ENCODE data around the gene MTFR1L.

The MTFR1L gene

DNA sequence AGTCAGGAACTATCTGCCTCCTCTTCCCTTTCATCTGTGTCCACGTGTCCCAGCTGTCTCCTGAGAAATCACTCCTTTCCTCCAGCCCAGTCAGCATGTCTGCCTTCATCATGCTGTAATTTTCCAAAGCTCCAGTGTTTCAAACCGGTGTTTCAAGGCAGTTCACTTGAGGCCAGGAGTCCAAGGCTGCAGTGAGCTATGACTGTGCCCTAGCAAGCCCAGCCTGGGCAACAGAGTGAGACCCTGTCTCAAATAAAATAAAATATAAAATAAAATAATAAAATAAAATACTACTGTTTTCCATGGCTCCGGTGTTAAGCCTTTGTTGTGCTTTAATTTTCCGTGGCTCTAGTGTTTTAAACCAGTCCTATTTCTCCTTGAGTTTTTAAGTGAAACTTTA, 27.6 kb upstream of the MTFR1L start:
- DNase-seq: no peak

DNA sequence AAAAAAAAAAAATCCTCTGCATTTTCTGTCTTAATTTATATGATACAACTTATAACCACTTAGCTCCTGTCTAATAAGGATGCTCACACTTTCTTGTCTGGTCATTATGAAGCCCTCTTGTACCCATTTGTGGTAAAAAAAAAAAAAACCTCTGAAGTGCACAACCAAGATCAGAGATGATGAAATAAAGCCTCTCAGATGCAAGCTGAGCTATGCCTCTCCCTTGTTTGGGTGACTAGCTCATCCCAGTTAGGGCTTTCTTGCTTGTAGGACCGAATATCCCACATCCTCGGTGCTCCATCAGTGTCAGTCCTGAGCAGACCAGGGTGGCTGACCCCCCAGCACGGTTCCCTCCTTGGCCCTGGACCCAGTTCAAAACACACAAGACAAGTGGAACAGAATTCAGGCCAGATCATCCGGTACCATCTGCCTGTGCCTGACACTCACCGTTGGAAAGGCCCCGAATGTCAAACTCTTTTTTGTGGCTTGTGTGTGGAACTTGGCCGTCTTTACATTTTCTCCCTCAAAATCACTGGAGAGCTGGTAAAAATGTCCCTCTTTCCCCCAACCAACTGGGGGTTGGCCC, 26.1 kb upstream of the MTFR1L start:
- DNase-seq: no peak

DNA sequence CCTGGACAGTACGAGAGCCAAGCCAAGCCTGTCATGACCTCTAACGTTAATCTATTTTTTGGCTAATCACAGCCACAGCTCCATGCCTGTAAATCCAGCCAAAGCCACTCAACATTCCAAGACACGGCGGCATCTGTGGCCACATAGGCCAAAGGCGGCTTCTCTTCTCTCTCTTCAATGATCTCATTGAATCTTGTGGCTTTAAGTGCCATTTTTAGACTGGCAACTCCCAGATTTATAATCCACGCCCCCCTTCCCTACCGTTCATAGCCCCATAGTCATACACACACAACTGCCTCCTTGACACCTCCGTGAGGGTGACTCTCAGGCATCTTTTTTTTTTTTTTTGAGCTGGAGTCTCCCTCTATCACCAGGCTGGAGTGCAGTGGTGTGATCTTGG, 25.4 kb upstream of the MTFR1L start:
- DNase-seq: no peak

DNA sequence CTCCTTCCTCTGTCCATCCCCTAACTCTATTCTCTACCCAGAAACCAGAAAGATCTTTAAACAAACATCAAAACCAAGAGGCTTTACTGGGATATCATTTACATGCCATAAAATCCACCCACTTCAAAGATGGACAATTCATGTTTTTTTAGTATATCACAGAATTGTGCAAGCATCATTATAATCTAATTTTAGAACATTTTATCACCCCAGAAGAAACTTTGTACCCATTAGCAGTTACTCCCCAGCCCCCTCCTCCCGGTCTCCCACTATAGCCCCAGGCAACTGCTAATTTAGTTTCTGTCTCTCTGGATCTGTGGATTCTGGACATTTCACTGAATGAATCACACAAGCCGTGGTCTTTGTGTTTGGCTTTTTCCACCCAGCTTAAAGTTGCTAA, 24.5 kb upstream of the MTFR1L start:
- DNase-seq: no peak

DNA sequence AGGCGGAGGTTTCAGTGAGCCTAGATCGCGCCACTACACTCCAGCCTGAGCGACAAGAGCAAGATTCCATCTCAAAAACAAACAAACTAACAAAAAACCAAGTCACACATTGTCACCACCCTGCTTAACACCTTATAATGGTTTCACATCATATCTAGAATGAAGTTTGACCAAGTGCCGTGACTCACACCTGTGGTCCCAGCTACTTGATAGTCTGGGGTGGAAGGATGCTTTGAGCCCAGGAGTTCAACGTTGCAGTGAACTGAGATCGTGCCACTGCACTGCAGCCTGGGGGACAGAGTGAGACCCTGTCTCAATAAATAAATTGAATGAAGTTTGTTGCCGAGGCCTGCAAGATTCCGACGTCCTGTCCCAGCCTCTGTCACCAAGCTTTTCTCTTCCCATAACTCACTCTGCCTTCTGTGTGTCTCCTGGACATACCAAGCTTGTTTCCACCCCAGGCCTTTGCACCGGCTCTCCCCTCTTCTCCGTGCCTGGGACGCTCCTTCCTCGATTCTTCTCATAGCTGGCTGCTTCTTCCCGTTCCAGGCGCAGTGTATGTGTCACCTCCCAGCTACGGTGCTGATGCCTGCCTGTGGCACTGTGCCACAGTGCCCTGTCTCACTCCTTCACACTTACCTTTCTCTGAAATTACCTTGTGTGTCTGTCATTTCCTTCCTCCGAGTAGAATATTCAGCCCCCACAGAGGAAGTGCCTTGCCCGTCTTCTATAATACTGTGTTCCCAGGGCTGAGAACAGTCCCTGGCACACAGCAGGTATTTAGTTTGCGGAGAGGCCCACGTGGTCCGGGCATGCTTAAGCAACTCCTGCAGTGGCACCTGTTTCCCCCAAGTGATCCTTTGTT, 23.6 kb upstream of the MTFR1L start:
- no peak for DNase-seq

DNA sequence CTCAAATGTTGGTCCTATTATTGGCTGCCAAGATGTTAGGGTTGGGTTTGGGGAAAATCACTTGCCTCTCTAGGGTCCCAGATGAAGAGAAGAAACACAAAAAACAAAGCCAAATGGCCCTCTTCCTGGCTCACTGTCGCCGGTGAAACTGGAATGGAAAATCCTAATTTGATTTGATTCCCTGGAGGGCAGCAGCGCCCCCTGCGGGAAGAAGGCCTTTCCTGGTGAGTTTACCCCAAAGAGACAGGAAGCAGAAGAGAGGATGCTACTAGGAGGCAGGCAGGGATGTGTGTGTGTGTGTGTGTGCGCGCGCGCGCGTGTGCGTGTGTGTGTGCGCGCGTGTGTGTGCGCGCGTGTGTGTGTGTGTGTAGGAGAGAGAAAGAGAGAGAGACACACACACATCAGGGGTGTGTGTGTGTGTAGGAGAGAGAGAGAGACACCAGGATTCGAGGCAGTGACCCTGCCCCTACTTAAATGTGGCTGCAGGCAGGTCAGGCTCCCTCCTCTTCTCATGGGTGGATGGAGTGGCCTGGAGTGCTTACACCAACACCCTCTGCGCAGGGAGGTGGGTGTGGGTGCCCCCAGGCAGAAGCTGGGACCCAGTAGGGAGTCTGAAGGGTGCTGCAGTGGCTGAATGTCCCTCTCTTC, 22.8 kb upstream of the MTFR1L start:
- peak; percentile 84 to 90 for DNase-seq

DNA sequence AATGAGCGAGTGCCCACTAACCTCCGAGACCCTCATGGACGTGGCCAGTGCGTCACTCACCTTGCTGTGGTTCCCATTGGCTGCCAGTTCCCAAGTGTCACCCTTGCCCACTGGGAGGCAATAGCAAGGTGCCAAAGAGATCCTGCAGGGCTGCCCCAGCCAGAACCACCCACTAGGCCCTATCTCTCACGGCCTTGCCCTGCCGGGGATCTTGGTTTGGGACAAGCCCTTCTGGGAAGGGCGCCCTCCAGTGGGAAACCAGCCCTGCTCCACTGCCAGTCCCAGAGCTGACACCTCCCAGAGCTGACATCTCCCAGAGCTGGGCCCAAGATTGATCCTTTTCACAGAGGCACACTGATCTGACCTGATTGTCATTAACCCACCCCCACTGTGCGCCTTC, 21.8 kb upstream of the MTFR1L start:
- DNase-seq: peak; percentile 42 to 43

DNA sequence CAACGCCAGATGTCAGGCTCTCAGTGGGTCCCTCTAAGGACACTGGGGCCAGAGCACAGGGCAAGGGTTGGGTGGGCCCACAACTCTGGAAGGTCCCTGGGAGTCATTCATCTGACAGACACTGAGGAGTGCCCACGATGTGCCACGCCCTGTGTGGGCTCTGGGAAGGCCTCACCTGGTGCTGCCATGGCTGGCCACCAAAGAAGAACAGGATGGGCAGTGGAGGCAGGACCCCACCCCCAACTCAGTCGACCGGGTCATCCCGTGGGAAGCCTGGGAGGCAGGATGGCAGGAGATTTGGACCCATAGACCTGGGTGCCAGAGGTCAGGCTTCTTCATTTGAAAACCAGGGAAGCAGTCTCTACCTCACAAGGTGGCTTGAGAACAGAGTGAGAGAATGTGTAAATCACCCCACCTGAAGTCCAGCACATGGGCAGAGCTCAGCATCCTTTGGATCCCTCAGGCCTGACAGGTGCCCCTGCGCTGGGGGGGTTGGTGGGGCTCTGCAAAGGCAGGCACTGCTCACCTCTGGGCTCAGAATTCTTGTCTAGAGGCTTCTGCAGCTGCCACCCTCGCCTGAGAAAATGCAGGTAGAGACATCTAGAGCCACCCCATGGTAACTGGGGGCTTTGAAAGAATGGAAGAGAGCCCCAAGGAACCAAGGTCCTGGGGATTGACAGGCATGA, 20.9 kb upstream of the MTFR1L start:
- DNase-seq: no peak

DNA sequence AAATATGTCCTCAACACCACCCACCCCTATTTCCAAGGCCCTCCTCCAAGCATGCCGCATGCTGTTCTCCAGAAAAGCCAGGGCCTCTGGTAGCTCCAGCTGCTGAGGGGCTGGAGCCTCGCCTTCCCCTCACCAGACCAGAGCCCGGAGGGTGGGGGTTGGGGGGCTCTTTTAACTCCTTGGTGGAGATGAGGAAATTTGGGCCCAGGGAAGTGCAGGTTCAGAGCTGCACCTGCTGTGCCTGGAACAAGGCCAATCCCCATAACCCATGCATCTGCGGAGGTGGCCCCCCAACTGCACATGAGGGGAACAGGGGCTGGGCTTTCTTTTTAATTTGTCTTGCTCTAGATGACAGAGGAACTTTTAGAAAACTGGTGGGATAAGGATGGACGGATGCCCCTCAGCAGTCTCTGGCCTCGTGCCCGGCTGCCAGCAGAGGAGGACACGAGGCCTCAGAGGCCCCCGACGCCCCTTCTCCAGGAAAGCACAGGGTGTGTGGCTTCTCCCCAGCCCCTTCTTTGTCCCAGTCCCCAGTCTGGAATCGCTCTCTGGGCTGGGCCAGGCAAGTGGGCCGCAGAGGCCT, 20.3 kb upstream of the MTFR1L start:
- DNase-seq: peak in 1 of 2 experiments; percentile 31

DNA sequence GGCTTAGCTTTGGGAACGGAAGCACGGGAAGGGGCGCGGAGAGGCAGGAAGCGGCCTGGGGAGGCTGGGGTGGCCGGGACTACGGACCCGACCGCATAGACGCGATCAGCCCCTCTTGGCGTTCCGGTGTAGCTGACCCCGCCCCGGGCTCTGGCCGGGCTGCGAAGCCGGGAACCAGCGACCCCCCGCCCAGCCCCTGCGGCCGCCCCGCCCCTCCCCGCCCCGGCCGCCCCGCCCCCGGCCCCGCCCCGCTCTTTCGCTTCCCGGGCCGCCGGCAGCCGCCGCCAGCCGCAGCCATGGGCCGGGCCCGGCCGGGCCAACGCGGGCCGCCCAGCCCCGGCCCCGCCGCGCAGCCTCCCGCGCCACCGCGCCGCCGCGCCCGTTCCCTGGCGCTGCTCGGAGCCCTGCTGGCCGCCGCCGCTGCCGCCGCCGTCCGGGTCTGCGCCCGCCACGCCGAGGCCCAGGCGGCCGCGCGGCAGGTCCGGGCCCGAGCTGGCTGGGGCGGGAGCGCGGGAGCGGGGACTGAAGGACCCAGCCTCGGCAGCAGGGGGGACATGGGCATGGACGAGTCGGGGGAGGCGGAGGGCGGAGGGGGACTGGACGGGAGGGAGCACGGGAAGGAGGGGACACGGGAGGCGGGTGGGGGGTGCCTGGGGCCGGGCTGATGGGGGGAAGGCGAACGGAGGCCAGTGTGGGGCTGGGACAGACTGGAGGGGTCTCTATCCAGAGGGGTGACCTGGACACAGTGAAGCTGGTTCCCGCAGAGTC, 19.6 kb upstream of the MTFR1L start, which contains the start of gene SELENON:
Gene SELENON (plus strand): TSS at position 259 of the 768 bp plus-strand sequence. CDS start 38 bp downstream, at position 297.
- DNase-seq: peak in 1 of 2 experiments; percentile 10

DNA sequence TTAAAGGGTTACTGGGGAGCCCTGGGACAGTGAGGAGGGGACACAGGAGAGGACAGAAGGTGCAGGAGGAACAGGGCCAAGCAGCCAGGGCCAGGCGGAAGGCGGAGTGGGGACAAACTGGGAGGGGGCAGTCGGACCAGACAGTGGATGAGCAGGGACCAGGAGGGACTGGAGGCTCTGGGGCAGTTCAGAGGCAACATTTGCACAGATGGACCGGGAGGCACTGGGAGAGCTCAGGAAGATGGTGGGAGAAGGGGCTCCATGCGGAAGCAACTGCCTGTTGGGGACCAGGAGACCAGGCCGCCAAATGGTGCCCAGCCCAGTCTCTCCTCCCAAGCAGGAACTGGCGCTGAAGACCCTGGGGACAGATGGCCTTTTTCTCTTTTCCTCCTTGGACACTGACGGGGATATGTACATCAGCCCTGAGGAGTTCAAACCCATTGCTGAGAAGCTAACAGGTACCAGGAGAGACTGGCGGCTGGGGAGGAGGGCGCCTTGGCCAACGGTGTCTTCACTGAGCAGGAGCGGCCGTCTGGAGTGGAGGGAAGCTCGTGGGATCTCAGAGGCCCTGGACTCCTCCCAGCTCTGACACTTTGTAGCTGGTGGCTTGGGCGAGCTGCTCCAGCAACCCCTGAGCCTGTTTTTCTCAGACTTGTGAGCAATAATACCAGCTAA, 18.9 kb upstream of the MTFR1L start:
- no peak for DNase-seq

DNA sequence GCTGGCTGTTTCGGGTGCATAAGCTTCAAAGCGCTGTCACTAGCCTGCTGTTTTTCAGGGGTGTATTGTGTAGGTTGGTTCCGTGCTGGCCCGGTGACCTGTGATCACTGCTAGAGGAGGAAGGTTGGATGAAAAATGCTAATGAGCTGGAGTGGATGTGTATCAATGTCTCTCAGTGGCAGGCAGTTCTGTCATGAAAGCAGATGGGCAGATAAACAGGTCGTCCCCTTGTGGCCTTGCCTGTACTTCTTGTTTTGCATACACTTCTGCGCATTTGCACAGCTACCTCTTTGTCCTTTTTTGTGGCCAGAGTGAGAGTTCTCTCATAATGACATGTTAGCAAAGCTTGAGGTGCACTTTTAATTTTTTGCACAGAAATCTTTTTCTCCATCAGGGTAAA, 16.8 kb upstream of the MTFR1L start:
- no peak for DNase-seq

DNA sequence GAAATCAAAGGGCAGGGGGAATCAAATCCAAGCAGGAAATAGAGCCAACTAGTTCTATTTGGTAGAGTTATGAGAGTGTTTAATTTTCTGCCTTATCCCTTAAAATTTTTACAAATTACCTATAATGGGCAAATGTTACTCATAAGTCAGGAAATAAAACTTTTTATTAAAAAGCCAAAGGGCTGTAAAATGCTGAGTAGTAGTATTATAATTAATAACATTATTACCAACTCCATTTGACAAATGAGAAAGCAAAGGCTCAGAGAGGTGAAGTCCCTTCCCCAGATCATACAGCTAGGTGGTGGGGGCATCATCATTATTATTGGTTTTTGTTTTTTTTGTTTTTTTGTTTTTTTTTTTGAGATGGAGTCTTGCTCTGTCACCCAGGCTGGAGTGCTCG, 16.4 kb upstream of the MTFR1L start:
- no peak for DNase-seq

DNA sequence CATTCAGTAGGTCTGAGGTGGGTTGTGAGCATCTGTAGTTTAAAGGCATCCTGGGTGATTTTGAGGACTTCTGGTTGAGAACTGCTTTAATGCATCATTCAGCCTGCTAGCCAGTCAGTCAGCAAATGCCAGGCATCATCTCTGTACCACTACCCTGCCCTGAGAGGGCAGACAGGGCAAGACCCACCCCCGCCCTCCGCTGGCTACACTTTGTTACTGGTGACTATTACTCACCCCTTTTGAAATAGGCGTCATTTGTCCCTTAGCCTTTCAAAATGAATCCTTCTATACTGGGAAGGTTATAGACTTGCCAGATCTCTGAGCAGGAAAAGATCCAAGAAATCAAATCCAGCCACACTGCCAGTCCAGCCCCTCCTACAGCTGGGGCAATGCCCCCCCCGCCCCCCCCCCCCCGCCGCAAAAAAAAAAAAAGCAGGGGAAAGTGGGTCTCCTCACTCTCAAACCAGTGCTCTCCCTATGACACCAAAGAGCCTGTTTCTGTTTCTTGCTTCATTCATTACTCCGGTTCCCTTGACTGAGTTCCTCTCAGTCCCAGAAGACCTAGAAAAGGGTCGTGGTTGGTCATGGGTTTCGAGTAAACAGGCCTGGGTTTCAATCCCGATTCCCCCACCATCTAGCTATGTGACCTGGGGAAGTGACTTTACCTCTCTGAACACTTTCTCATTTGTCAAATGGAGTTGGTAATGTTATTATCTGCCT, 15.3 kb upstream of the MTFR1L start:
- no peak for DNase-seq

DNA sequence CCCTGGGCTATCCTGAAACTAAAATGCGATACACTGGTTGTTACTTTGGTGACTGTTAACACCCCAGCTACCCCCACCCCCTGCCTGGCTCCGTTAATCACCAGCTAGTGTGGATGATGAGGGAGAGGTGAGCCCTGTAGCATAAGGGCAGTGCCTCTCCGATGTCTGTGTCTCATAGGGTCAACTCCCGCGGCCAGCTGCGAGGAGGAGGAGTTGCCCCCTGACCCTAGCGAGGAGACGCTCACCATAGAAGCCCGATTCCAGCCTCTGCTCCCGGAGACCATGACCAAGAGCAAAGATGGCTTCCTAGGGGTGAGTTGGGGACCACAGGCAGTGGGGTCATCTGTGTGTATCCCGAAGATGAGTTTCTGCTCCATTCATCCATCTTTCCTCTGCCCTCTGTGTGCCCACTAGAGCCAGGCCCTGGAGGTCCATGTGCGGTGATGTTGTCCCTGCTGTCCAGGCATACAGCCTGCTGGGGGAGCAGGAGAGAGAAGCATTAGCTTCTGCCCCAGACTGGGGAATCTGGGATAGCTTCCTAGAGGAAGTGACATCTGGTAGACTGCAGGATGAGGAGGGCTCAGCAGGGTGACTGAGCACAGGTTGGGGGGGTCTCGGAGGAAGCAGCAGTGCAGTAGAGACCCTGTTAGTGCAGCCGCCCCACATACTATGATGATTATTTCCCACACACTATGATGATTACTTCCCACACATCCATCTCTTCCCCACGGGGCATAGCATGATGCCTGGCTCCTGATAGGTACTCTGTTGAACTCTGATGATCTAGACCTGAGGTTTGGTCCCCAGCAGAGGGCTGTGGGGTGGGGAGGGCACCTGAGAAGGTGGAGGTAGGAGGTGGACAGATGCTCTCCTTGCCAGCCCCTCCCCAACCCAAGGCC, 14.5 kb upstream of the MTFR1L start:
- DNase-seq: no peak

DNA sequence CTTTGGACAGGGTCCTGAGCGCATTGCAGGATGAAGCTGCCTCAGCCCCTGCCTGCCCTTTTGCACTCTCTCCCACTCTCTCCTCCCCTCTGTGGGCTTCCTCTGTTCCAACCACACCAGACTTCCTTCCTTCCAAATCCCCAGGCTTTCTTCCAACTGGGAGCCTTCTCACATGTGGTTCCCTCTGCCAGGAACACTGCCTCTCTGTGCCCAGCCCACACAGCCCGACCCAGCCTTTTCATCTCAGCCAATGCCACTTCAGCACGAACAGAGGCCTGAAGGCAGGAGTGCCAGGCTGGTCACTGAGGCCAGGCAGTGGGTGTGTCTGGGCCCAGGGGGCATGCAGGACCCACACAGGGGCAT, 13.9 kb upstream of the MTFR1L start:
- DNase-seq: peak in 1 of 2 experiments; percentile 6

DNA sequence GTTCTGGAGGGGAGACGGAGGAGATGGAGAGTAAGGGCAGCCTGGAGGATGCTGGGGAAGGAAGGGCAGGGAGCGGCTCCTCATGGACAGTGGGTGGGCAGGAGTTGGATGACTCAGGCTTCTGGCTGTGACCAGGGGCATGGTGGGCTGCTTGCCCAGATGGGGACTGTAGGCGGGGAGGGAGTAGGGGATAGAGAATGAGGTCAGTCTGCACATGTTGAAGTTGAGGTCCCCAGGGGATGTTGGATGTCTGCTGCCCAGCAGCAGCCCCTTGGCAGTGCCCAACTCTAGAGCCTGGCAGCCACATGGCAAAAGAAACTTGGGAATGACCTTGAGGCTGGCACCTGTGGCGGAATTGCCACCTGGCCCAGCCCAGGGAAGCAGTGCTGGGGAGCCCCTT, 13.3 kb upstream of the MTFR1L start:
- no peak for DNase-seq

DNA sequence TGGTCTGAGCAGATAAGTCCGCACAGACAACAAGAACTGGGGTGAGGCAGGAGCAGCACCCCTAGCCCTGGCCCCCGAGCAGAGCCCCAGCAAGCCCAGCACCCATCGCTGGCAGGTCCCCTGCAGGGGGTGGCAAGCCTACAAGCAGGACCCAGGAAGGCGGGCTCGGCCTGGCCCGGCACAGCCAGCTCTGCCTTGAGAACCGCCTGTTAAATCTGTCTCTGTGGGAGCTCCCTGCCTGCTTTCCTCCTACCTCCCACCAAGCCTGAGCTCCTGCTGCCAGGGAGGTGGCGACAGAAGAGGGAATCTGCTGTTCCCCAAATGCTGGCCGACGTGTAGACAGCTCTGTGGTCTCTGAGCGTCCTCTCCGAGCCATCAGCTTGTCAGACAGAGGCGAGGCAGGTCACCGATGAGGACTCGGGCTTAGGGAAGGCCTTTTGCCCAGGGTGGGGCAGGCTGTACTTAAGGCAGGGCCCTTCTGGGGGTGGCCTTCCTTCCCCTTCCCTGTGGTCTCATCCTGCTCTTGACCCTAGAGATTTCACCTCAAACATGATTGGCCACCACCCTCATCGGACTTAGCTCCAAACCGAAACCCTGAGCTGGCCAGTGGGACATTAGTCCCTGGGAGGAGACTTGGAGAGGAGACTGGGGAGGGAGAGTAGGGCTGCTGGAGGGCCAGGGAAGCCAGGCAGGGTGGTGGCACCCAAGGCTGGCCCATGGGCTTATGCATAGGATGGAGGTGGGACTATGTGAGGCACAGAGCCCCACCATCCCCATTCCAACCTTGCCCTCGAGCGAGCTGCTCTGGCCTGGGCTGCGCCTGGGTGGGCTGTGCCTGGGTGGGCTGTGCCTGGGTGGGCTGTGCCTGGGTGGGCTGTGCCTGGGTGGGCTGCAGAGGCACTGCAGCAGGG, 12.0 kb upstream of the MTFR1L start:
- no peak for DNase-seq
